Body of pancreas (tissue), 4 donors: ENCODE results near the gene CSRP1.

Experiments
- POLR2A ChIP-seq, 3 donors: fragments of 450-650 bp; IDR thresholded peaks; one replicate each; pipeline ENCODE4 v1.6.1; 2016; ENCODE audit warnings: antibody characterized with exemption in 3 of 3, mild to moderate bottlenecking in 2 of 3
- TF ChIP-seq, protein P1 (sequence below), 7 experiments: fragments of 450-650 bp in 4 of 7; fragments of 200-600 bp in 3 of 7; sonication (generic) in 3 of 7; IDR thresholded peaks; one replicate each; pipeline ENCODE4 v1.5.1; 2016 to 2019; ENCODE audit warnings: antibody characterized with exemption in 7 of 7

- no peak for TF ChIP-seq POLR2A (IDR thresholded peaks at IDR 0.05)
- TF ChIP-seq, protein P1, sequence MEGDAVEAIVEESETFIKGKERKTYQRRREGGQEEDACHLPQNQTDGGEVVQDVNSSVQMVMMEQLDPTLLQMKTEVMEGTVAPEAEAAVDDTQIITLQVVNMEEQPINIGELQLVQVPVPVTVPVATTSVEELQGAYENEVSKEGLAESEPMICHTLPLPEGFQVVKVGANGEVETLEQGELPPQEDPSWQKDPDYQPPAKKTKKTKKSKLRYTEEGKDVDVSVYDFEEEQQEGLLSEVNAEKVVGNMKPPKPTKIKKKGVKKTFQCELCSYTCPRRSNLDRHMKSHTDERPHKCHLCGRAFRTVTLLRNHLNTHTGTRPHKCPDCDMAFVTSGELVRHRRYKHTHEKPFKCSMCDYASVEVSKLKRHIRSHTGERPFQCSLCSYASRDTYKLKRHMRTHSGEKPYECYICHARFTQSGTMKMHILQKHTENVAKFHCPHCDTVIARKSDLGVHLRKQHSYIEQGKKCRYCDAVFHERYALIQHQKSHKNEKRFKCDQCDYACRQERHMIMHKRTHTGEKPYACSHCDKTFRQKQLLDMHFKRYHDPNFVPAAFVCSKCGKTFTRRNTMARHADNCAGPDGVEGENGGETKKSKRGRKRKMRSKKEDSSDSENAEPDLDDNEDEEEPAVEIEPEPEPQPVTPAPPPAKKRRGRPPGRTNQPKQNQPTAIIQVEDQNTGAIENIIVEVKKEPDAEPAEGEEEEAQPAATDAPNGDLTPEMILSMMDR (IDR thresholded peaks at IDR 0.05) = no peak
Measured at GRCh38 chr1:201443747-201444146, 63.2 kb downstream of the CSRP1 start.
